SK-N-SH (cell line): ENCODE data around the gene WDR33. TPM values are rescaled to one million over a fixed set of nuclear protein-coding genes. Genes with fewer than 3 reads are reported as not detected.

ENCODE experiments used
- CTCF ChIA-PET: fragments of 300-600, 350-600 bp; formaldehyde crosslinking; extraction: SDS; loops from one replicate; lab custom pipeline; 2021; lab: Yijun Ruan, JAX
- POLR2A ChIA-PET: fragments of 350-600 bp; sonication (Branson Sonifier 250); formaldehyde crosslinking; extraction: SDS; loops from one replicate; lab custom pipeline; 2020; ENCODE audit warnings: antibody characterized with exemption, inconsistent platforms; lab: Yijun Ruan, JAX
- DNase-seq: peaks from one replicate; pipeline ENCODE4 v3.0.0; 2012
- H2AFZ ChIP-seq: fragments of 200-600 bp; sonication (generic); 2 replicates; pipeline ENCODE4 v1.8.1; 2016; ENCODE audit warnings: antibody characterized with exemption, mild to moderate bottlenecking, low read depth
- H3F3A ChIP-seq: fragments of 200-600 bp; sonication (generic); replicated peaks from 2 replicates; pipeline ENCODE3; 2016; ENCODE audit warnings: antibody characterized with exemption, mild to moderate bottlenecking; ENCODE audit not compliant: insufficient read depth
- H3K27ac ChIP-seq, 2 experiments: fragments of 200-500 bp in 1 of 2; fragments of 200-600 bp in 1 of 2; sonication (Bioruptor generic) in 1 of 2; sonication (generic), shearing (Covaris generic) in 1 of 2; 2 replicates each; pipeline versions ENCODE4 v1.5.1 to v1.6.1; 2014 to 2016; ENCODE audit warnings: low read depth in 2 of 2, inconsistent platforms in 1 of 2, low read length in 1 of 2, mild to moderate bottlenecking in 1 of 2, mixed read lengths in 1 of 2
- H3K27me3 ChIP-seq: fragments of 200-600 bp; sonication (generic), shearing (Covaris generic); 2 replicates; pipeline ENCODE4 v1.6.1; 2016; ENCODE audit warnings: mixed run types; ENCODE audit not compliant: insufficient read depth
- H3K36me3 ChIP-seq, 2 experiments: fragments of 200-500 bp in 1 of 2; fragments of 200-600 bp in 1 of 2; sonication (Bioruptor generic) in 1 of 2; sonication (generic) in 1 of 2; replicated peaks in 1 of 2; 2 replicates each; pipeline versions ENCODE3 to v1.5.1; 2014 to 2016; ENCODE audit warnings: low read length in 1 of 2, mild to moderate bottlenecking in 1 of 2; ENCODE audit not compliant: insufficient read depth in 2 of 2, control insufficient read depth in 1 of 2
- H3K4me1 ChIP-seq, 2 experiments: fragments of 200-500 bp in 1 of 2; fragments of 200-600 bp in 1 of 2; sonication (Bioruptor generic) in 1 of 2; sonication (generic), shearing (Covaris generic) in 1 of 2; 2 replicates each; pipeline versions ENCODE4 v1.5.1 to v1.6.1; 2014 to 2016; ENCODE audit warnings: low read depth in 1 of 2, low read length in 1 of 2, mixed run types in 1 of 2; ENCODE audit not compliant: insufficient read depth in 2 of 2, control insufficient read depth in 1 of 2
- H3K4me2 ChIP-seq: fragments of 200-600 bp; sonication (generic), shearing (Covaris generic); 2 replicates; pipeline ENCODE4 v1.6.1; 2017; ENCODE audit warnings: mixed run types
- H3K4me3 ChIP-seq, 2 experiments: fragments of 200-500 bp in 1 of 2; fragments of 200-600 bp in 1 of 2; sonication (Bioruptor generic) in 1 of 2; sonication (generic), shearing (Covaris generic) in 1 of 2; 2 replicates each; pipeline versions ENCODE4 v1.5.1 to v1.8.1; 2014 to 2016; ENCODE audit warnings: low read depth in 2 of 2, inconsistent platforms in 1 of 2, low read length in 1 of 2, mild to moderate bottlenecking in 1 of 2, mixed read lengths in 1 of 2, moderate library complexity in 1 of 2
- H3K79me2 ChIP-seq: fragments of 200-600 bp; sonication (generic); 2 replicates; pipeline ENCODE4 v1.8.1; 2017; ENCODE audit warnings: mild to moderate bottlenecking; ENCODE audit not compliant: insufficient read depth
- H3K9ac ChIP-seq: fragments of 200-600 bp; sonication (generic); 2 replicates; pipeline ENCODE4 v1.6.1; 2017; ENCODE audit warnings: mixed run types
- H3K9me2 ChIP-seq: fragments of 200-600 bp; sonication (generic); 2 replicates; pipeline ENCODE4 v1.6.1; 2017; ENCODE audit warnings: mixed run types
- H3K9me3 ChIP-seq: fragments of 200-600 bp; sonication (generic); 2 replicates; pipeline ENCODE4 v1.6.1; 2017; ENCODE audit warnings: mixed run types, mild to moderate bottlenecking, moderate library complexity
- H4K20me1 ChIP-seq: fragments of 200-600 bp; sonication (generic); 2 replicates; pipeline ENCODE4 v1.6.1; 2017; ENCODE audit warnings: mild to moderate bottlenecking, mixed run types; ENCODE audit not compliant: insufficient read depth
- EP300 ChIP-seq, 2 experiments: IDR thresholded peaks; 2 replicates each; pipeline versions ENCODE4 v1.4.0 to v1.6.1; 2012; ENCODE audit warnings: borderline replicate concordance in 1 of 2, low read depth in 1 of 2, low read length in 1 of 2
- FOSL2 ChIP-seq: IDR thresholded peaks from 2 replicates; pipeline ENCODE4 v1.4.0; 2012; ENCODE audit warnings: low read depth, mild to moderate bottlenecking, moderate library complexity, borderline replicate concordance
- FOXM1 ChIP-seq: IDR thresholded peaks from 2 replicates; pipeline ENCODE4 v1.4.0; 2012; ENCODE audit warnings: low read depth, mild to moderate bottlenecking
- GABPA ChIP-seq: IDR thresholded peaks from 2 replicates; pipeline ENCODE4 v1.4.0; 2012; ENCODE audit warnings: low read depth, mild to moderate bottlenecking
- JUND ChIP-seq: IDR thresholded peaks from 2 replicates; pipeline ENCODE4 v1.4.0; 2012
- POLR2AphosphoS5 ChIP-seq: IDR thresholded peaks from 2 replicates; pipeline ENCODE4 v1.6.1; 2012; ENCODE audit warnings: low read depth, low read length
- RAD21 ChIP-seq: IDR thresholded peaks from 2 replicates; pipeline ENCODE4 v1.6.1; 2012; ENCODE audit warnings: mild to moderate bottlenecking, low read length
- RCOR1 ChIP-seq: fragments of 150-350 bp; IDR thresholded peaks from 2 replicates; pipeline ENCODE4 v1.6.1; 2017; ENCODE audit warnings: antibody characterized with exemption, low read length
- RXRA ChIP-seq: IDR thresholded peaks from 2 replicates; pipeline ENCODE4 v1.4.0; 2012; ENCODE audit warnings: low read depth, mild to moderate bottlenecking, borderline replicate concordance
- TAF1 ChIP-seq: IDR thresholded peaks from 2 replicates; pipeline ENCODE4 v1.6.1; 2012; ENCODE audit warnings: low read depth, mild to moderate bottlenecking, low read length, moderate library complexity, borderline replicate concordance
- TCF12 ChIP-seq: IDR thresholded peaks from 2 replicates; pipeline ENCODE4 v1.4.0; 2012
- YY1 ChIP-seq: IDR thresholded peaks from 2 replicates; pipeline ENCODE4 v1.4.0; 2012; ENCODE audit warnings: low read depth, mild to moderate bottlenecking
- WGBS: methylation state at CpG from one replicate; pipeline ENCODE4 v1.1.6; 2017; ENCODE audit warnings: low lambda C conversion rate; 5-methylcytosine and 5-hydroxymethylcytosine counted together
- polyA plus RNA-seq, 3 experiments: library from polyadenylated mRNA; depleted of rRNA; stranded (reverse); fragments of >200 nt; gene quantifications; 2 replicates each; pipeline ENCODE4 v1.2.3, GENCODE V29; 2012
- TF ChIP-seq, protein P1 (sequence below): IDR thresholded peaks from 2 replicates; pipeline ENCODE4 v1.4.0; 2012; ENCODE audit warnings: low read depth, borderline replicate concordance
- TF ChIP-seq, protein P2 (sequence below): fragments of 150-350 bp; IDR thresholded peaks from 2 replicates; pipeline ENCODE4 v1.6.1; 2017; ENCODE audit warnings: antibody characterized with exemption, low read length, low read depth, borderline replicate concordance
- TF ChIP-seq, protein P3 (sequence below): IDR thresholded peaks from 2 replicates; pipeline ENCODE4 v1.6.1; 2012; ENCODE audit warnings: mild to moderate bottlenecking, low read depth, low read length, moderate library complexity

WDR33 gene
- polyA plus RNA-seq, 1 of the 3 experiments (the other 2 are of a cell fraction) = 12.4 TPM

GRCh38 chr2:127740665-127741288, 70.2 kb downstream of the WDR33 start:
- Histone ChIP-seq H2AFZ (no peak overlapping the region), H3K36me3 (peaks cover 31 to 37% of the 10 kb centered on the region in 2 experiments), H3K27ac (peak overlapping the region in 1 of 2 experiments; percentile 68; a peak in 2 of 4 replicates), H4K20me1 (no peaks in the 10 kb centered on the region), H3K4me2 (no peak overlapping the region), H3F3A (no peaks in the 10 kb centered on the region), H3K9me3 (no peaks in the 10 kb centered on the region), H3K9me2 (no peaks in the 10 kb centered on the region), H3K4me3 (no peak overlapping the region), H3K79me2 (no peaks in the 10 kb centered on the region), H3K4me1 (peaks cover 0 to 6% of the 10 kb centered on the region in 2 experiments; a peak in 2 of 4 replicates), H3K27me3 (no peaks in the 10 kb centered on the region), H3K9ac (no peak overlapping the region)
- TF ChIP-seq RCOR1 = no peak
- TF ChIP-seq YY1 = no peak
- no peak for TF ChIP-seq POLR2AphosphoS5
- DNase-seq = no peak
- ChIA-PET CTCF (interaction anchor here (1.0 kb wide), 1 partner anchor 15 kb away, joined by 4 read pairs; no protein-coding TSS in a partner anchor), POLR2A (no interaction called here)
- 94% methylated on average over 3 of the region's 3 CpGs for WGBS

- no peak overlapping the region for H3K27ac ChIP-seq
- no peak overlapping the region for H3K9ac ChIP-seq
- 95% methylated on average over 1 of the region's 1 CpG for WGBS
- H3K9me3 ChIP-seq = no peaks in the 10 kb centered on the region
- H3K36me3 ChIP-seq = peaks cover 29 to 30% of the 10 kb centered on the region in 2 experiments
- peaks cover 0 to 6% of the 10 kb centered on the region in 2 experiments; a peak in 2 of 4 replicates for H3K4me1 ChIP-seq
- TF ChIP-seq EP300 (IDR thresholded peaks at IDR 0.05; ENCODE audit: borderline replicate concordance in 1 of 2, low read depth in 1 of 2, low read length in 1 of 2) = no peak
- TF ChIP-seq RCOR1 = no peak
- TF ChIP-seq TAF1 = no peak
- no peak for TF ChIP-seq RAD21
- no peak for TF ChIP-seq GABPA
- no peak for TF ChIP-seq FOSL2
- no peak for TF ChIP-seq RXRA
- no peak for TF ChIP-seq FOXM1
- DNase-seq = no peak
- H3K4me3 ChIP-seq = no peak overlapping the region
- no peaks in the 10 kb centered on the region for H3K27me3 ChIP-seq
- no peak overlapping the region for H2AFZ ChIP-seq
- H4K20me1 ChIP-seq = no peaks in the 10 kb centered on the region
- H3K4me2 ChIP-seq = no peak overlapping the region
- H3K9me2 ChIP-seq = no peaks in the 10 kb centered on the region
- CTCF ChIA-PET = interaction anchor here (1.0 kb wide), 1 partner anchor 14 kb away, joined by 4 read pairs; no protein-coding TSS in a partner anchor
- no peaks in the 10 kb centered on the region for H3F3A ChIP-seq
- POLR2A ChIA-PET = no interaction called here
- no peaks in the 10 kb centered on the region for H3K79me2 ChIP-seq
Observed at GRCh38 chr2:127739800-127740199, 71.2 kb downstream of the WDR33 start.

- no peak overlapping the region for H2AFZ ChIP-seq
- H3F3A ChIP-seq = no peaks in the 10 kb centered on the region
- no peak overlapping the region for H3K9ac ChIP-seq
- no peak overlapping the region for H3K27ac ChIP-seq
- no peak overlapping the region for H3K4me2 ChIP-seq
- H3K9me3 ChIP-seq = no peaks in the 10 kb centered on the region
- no peaks in the 10 kb centered on the region for H3K27me3 ChIP-seq
- H3K36me3 ChIP-seq = peaks cover 15 to 16% of the 10 kb centered on the region in 2 experiments
- no peak for DNase-seq
- CTCF ChIA-PET = no interaction called here
- peaks cover 6 to 8% of the 10 kb centered on the region in 2 experiments; a peak in 3 of 4 replicates for H3K4me1 ChIP-seq
- H4K20me1 ChIP-seq = no peaks in the 10 kb centered on the region
- no peaks in the 10 kb centered on the region for H3K79me2 ChIP-seq
- TF ChIP-seq JUND (no peak), POLR2AphosphoS5 (no peak), TCF12 (no peak)
- TF ChIP-seq, protein P1, sequence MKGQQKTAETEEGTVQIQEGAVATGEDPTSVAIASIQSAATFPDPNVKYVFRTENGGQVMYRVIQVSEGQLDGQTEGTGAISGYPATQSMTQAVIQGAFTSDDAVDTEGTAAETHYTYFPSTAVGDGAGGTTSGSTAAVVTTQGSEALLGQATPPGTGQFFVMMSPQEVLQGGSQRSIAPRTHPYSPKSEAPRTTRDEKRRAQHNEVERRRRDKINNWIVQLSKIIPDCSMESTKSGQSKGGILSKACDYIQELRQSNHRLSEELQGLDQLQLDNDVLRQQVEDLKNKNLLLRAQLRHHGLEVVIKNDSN = no peak
- TF ChIP-seq, protein P2, sequence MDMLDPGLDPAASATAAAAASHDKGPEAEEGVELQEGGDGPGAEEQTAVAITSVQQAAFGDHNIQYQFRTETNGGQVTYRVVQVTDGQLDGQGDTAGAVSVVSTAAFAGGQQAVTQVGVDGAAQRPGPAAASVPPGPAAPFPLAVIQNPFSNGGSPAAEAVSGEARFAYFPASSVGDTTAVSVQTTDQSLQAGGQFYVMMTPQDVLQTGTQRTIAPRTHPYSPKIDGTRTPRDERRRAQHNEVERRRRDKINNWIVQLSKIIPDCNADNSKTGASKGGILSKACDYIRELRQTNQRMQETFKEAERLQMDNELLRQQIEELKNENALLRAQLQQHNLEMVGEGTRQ = no peak
- TF ChIP-seq, protein P3, sequence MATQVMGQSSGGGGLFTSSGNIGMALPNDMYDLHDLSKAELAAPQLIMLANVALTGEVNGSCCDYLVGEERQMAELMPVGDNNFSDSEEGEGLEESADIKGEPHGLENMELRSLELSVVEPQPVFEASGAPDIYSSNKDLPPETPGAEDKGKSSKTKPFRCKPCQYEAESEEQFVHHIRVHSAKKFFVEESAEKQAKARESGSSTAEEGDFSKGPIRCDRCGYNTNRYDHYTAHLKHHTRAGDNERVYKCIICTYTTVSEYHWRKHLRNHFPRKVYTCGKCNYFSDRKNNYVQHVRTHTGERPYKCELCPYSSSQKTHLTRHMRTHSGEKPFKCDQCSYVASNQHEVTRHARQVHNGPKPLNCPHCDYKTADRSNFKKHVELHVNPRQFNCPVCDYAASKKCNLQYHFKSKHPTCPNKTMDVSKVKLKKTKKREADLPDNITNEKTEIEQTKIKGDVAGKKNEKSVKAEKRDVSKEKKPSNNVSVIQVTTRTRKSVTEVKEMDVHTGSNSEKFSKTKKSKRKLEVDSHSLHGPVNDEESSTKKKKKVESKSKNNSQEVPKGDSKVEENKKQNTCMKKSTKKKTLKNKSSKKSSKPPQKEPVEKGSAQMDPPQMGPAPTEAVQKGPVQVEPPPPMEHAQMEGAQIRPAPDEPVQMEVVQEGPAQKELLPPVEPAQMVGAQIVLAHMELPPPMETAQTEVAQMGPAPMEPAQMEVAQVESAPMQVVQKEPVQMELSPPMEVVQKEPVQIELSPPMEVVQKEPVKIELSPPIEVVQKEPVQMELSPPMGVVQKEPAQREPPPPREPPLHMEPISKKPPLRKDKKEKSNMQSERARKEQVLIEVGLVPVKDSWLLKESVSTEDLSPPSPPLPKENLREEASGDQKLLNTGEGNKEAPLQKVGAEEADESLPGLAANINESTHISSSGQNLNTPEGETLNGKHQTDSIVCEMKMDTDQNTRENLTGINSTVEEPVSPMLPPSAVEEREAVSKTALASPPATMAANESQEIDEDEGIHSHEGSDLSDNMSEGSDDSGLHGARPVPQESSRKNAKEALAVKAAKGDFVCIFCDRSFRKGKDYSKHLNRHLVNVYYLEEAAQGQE = no peak
- TF ChIP-seq, all 33 proteins: peak for 0
- Histone ChIP-seq H3K4me3 (no peak overlapping the region), H3K9me2 (no peaks in the 10 kb centered on the region)
- POLR2A ChIA-PET = no interaction called here
- 91% methylated on average over 1 of the region's 1 CpG for WGBS
Observed at GRCh38 chr2:127737892-127738291, 73.1 kb downstream of the WDR33 start.
